GM18907 (cell line): ENCODE measurements around the gene SHROOM1.
"Not testable (repeated sequence)": the region's sequence is repeated elsewhere in the genome, so short reads cannot be mapped to it uniquely, and the experiment has no call there.

Experiments
- ATAC-seq: cut with Tn5 transposase; IDR thresholded peaks from one replicate; pipeline ENCODE4 v1.9.1; 2021; ENCODE audit warnings: mild to moderate bottlenecking, moderate library complexity; ENCODE audit not compliant: unreplicated experiment

Gene SHROOM1

GRCh38 chr5:132812123-132812765, 18.2 kb downstream of the SHROOM1 start:
- ATAC-seq, result no peak

GRCh38 chr5:132810605-132811004, 19.8 kb downstream of the SHROOM1 start:
- ATAC-seq, result no peak

GRCh38 chr5:132808866-132809265, 21.6 kb downstream of the SHROOM1 start:
- ATAC-seq, result no peak

- no peak for ATAC-seq
Observed at GRCh38 chr5:132808448-132808847, 22.0 kb downstream of the SHROOM1 start.

- no peak for ATAC-seq
Observed at GRCh38 chr5:132807163-132807838, 23.1 kb downstream of the SHROOM1 start.

- ATAC-seq, result not testable (repeated sequence)
Observed at GRCh38 chr5:132806804-132807162, 23.7 kb downstream of the SHROOM1 start.

GRCh38 chr5:132805872-132806271, 24.6 kb downstream of the SHROOM1 start:
- ATAC-seq, result not testable (repeated sequence)

GRCh38 chr5:132804219-132804618, 26.2 kb downstream of the SHROOM1 start:
- ATAC-seq, result not testable (repeated sequence)

- not testable (repeated sequence) for ATAC-seq
Observed at GRCh38 chr5:132802685-132803066, 27.8 kb downstream of the SHROOM1 start.

GRCh38 chr5:132802044-132802684, 28.3 kb downstream of the SHROOM1 start:
- no peak for ATAC-seq

- no peak for ATAC-seq
Observed at GRCh38 chr5:132800545-132800944, 29.9 kb downstream of the SHROOM1 start.

- no peak for ATAC-seq
Observed at GRCh38 chr5:132799392-132799791, 31.1 kb downstream of the SHROOM1 start.

GRCh38 chr5:132797651-132798050, 32.8 kb downstream of the SHROOM1 start:
- ATAC-seq, result no peak

GRCh38 chr5:132791026-132791425, 39.4 kb downstream of the SHROOM1 start:
- no peak for ATAC-seq

- no peak for ATAC-seq
Observed at GRCh38 chr5:132790201-132790865, 40.1 kb downstream of the SHROOM1 start.

GRCh38 chr5:132788990-132789886, 41.2 kb downstream of the SHROOM1 start:
- no peak for ATAC-seq

- no peak for ATAC-seq
Observed at GRCh38 chr5:132788508-132788907, 41.9 kb downstream of the SHROOM1 start.

- no peak for ATAC-seq
Observed at GRCh38 chr5:132787076-132787475, 43.4 kb downstream of the SHROOM1 start.

GRCh38 chr5:132785864-132786263, 44.6 kb downstream of the SHROOM1 start:
- ATAC-seq, result no peak

- ATAC-seq, result no peak
Observed at GRCh38 chr5:132785365-132785764, 45.1 kb downstream of the SHROOM1 start.

GRCh38 chr5:132782101-132782500, 48.3 kb downstream of the SHROOM1 start:
- no peak for ATAC-seq
